K562 (cell line): Measurements from ENCODE around the gene ARID3A. TPM values are rescaled to one million over a fixed set of nuclear protein-coding genes. Genes with fewer than 3 reads are reported as not detected.

ENCODE experiments used
- BRD4 ChIP-seq: fragments of 200-600 bp; sonication (generic); IDR thresholded peaks from 2 replicates; pipeline ENCODE4 v1.6.1; 2017; ENCODE audit warnings: inconsistent platforms
- BRF1 ChIP-seq: IDR thresholded peaks from 3 replicates; pipeline ENCODE4 v1.6.1; 2011; ENCODE audit warnings: borderline replicate concordance, mild to moderate bottlenecking; ENCODE audit not compliant: insufficient read length; ENCODE audit errors: extremely low read depth
- BRF2 ChIP-seq: IDR thresholded peaks from 3 replicates; pipeline ENCODE4 v1.6.1; 2011; ENCODE audit warnings: borderline replicate concordance, mild to moderate bottlenecking; ENCODE audit not compliant: insufficient read length, insufficient read depth
- CBX5 ChIP-seq: IDR thresholded peaks from 2 replicates; pipeline ENCODE4 v1.6.1; 2014; ENCODE audit warnings: low read depth, borderline replicate concordance
- CEBPB ChIP-seq: fragments of 450-650 bp; IDR thresholded peaks from 2 replicates; pipeline ENCODE4 v1.6.1; 2016; ENCODE audit warnings: missing genetic modification characterization, missing compliant biosample characterization
- CHD1 ChIP-seq: fragments of 200-600 bp; sonication (generic); IDR thresholded peaks from one replicate; pipeline ENCODE4 v1.6.1; 2012; ENCODE audit warnings: mild to moderate bottlenecking, moderate library complexity, low read length, inconsistent platforms
- E2F3 ChIP-seq: fragments of 250-450 bp; sonication (Bioruptor Pico); IDR thresholded peaks from 2 replicates; pipeline ENCODE4 v1.4.0; 2020; ENCODE audit warnings: mild to moderate bottlenecking
- ELF1 ChIP-seq: fragments of 200-800 bp; sonication (Bioruptor generic); IDR thresholded peaks from 2 replicates; pipeline ENCODE4 v1.6.1; 2016; ENCODE audit warnings: missing genetic modification characterization, missing compliant biosample characterization
- FOXA1 ChIP-seq: fragments of 450-650 bp; IDR thresholded peaks from 2 replicates; pipeline ENCODE4 v1.6.1; 2016; ENCODE audit warnings: mild to moderate bottlenecking, borderline replicate concordance
- HMG20A ChIP-seq: fragments of 450-650 bp; formaldehyde crosslinking; conservative IDR thresholded peaks from 2 replicates; pipeline ENCODE4 v1.4.0; 2020; ENCODE audit warnings: mild to moderate bottlenecking, mixed read lengths
- HNRNPL ChIP-seq: fragments of 200-400 bp; formaldehyde crosslinking; IDR thresholded peaks from 2 replicates; pipeline ENCODE4 v1.6.1; 2017; ENCODE audit warnings: low read depth, mild to moderate bottlenecking, low read length
- MEF2D ChIP-seq: conservative IDR thresholded peaks from 2 replicates; pipeline ENCODE4 v1.6.1; 2016; ENCODE audit warnings: low read depth, missing genetic modification characterization, missing compliant biosample characterization
- PATZ1 ChIP-seq: fragments of 250-450 bp; sonication (Bioruptor Pico); IDR thresholded peaks from 2 replicates; pipeline ENCODE4 v1.5.0; 2020; ENCODE audit warnings: mild to moderate bottlenecking, borderline replicate concordance
- PKNOX1 ChIP-seq: fragments of 450-650 bp; IDR thresholded peaks from 2 replicates; pipeline ENCODE4 v1.6.1; 2016
- SRSF7 ChIP-seq: fragments of 200-400 bp; formaldehyde crosslinking; optimal IDR thresholded peaks from 2 replicates; pipeline ENCODE3; 2017; ENCODE audit warnings: mild to moderate bottlenecking, low read depth, low read length
- TSC22D4 ChIP-seq: fragments of 450-650 bp; IDR thresholded peaks from 2 replicates; pipeline ENCODE4 v1.6.1; 2016; ENCODE audit warnings: missing genetic modification characterization, missing biosample characterization, control low read depth
- ZKSCAN8 ChIP-seq: fragments of 200-800 bp; sonication (Bioruptor generic); IDR thresholded peaks from 2 replicates; pipeline ENCODE4 v1.6.1; 2016; ENCODE audit warnings: missing genetic modification characterization, missing compliant biosample characterization
- ZNF217 ChIP-seq: sonication (generic); formaldehyde crosslinking; IDR thresholded peaks from 2 replicates; pipeline ENCODE4 v1.8.0; 2022; ENCODE audit warnings: mild to moderate bottlenecking, missing genetic modification reagents
- ZNF253 ChIP-seq: fragments of 250-450 bp; sonication (Bioruptor Pico); conservative IDR thresholded peaks from 2 replicates; pipeline ENCODE4 v1.6.1; 2021; ENCODE audit warnings: mild to moderate bottlenecking
- ZNF280A ChIP-seq: fragments of 450-650 bp; IDR thresholded peaks from 2 replicates; pipeline ENCODE4 v1.6.1; 2018; ENCODE audit warnings: mild to moderate bottlenecking, low read depth; ENCODE audit not compliant: partially characterized antibody
- ZNF507 ChIP-seq: conservative IDR thresholded peaks from 2 replicates; pipeline ENCODE4 v1.6.1; 2017; ENCODE audit warnings: missing genetic modification characterization, missing compliant biosample characterization
- ZNF76 ChIP-seq: fragments of 250-450 bp; sonication (Bioruptor Pico); IDR thresholded peaks from 2 replicates; pipeline ENCODE4 v1.4.0; 2020; ENCODE audit warnings: mild to moderate bottlenecking, moderate library complexity, borderline replicate concordance
- polyA plus RNA-seq, 8 experiments: library from polyadenylated mRNA; depleted of rRNA in 4 of 8; stranded (reverse) in 5 of 8; unstranded in 3 of 8; fragments of >200 nt; fragmentation: Nextera tagmentation in 2 of 8; fragmentation: Illumina TruSeq in 1 of 8; extraction: Ambion mirVana in 2 of 8; extraction: Trizol in 1 of 8; gene quantifications; 2 replicates each; pipeline versions ENCODE4 v1.2.1 to v1.2.3, GENCODE V29; 2011 to 2014; ENCODE audit warnings: inconsistent platforms in 1 of 8, missing spikeins in 1 of 8
- total RNA-seq, 7 experiments: library from RNA; depleted of rRNA in 6 of 7; stranded (reverse); fragments of >200 nt in 6 of 7; fragmentation: Illumina TruSeq in 2 of 7; extraction: Trizol in 2 of 7; gene quantifications; 2 replicates each; pipeline versions ENCODE4 v1.2.1 to v1.2.3, GENCODE V29; 2011 to 2021; ENCODE audit warnings: low replicate concordance in 1 of 7

The ARID3A gene
- total and polyA plus RNA-seq, 9 of the 15 experiments (the other 6 are each of a cell fraction or from before 2014, with no cell fraction given), result 1.4 to 118 (median 31.2) TPM

GRCh38 chr19:980133-980998 lies 54.5 kb downstream of the ARID3A start (continued):
- TF ChIP-seq PATZ1 (CRISPR knock-in tag), result no peak
- TF ChIP-seq ZNF217 (CRISPR knock-in tag), result no peak
- TF ChIP-seq SRSF7, result no peak
- TF ChIP-seq CHD1, result peak; percentile 39
- no peak for TF ChIP-seq ZNF507 (tag)
- TF ChIP-seq ZNF76 (CRISPR knock-in tag), result no peak
- TF ChIP-seq ELF1 (tag), result no peak
- no peak for TF ChIP-seq HNRNPL
- TF ChIP-seq HMG20A (CRISPR knock-in tag), result no peak
- no peak for TF ChIP-seq ZNF253 (CRISPR knock-in tag)
- no peak for TF ChIP-seq CEBPB (tag)
- TF ChIP-seq PKNOX1, result peak; percentile 12; the same call in 1 of the 2 replicates
- TF ChIP-seq CBX5, result no peak
- TF ChIP-seq MEF2D (tag), result 0 out of 2 replicates have a peak, but pooled peaks have one; percentile 33
- TF ChIP-seq ZNF280A, result no peak
- no peak for TF ChIP-seq TSC22D4 (tag)
- TF ChIP-seq FOXA1, result no peak
- no peak for TF ChIP-seq BRD4
- TF ChIP-seq BRF1, result no peak
- no peak for TF ChIP-seq E2F3 (CRISPR knock-in tag)
- no peak for TF ChIP-seq BRF2
- TF ChIP-seq ZKSCAN8, result peak; percentile 93
